Fibroblast of skin of back (primary cell): ENCODE data around the gene GJB3.
"Not testable (repeated sequence)": the region's sequence is repeated elsewhere in the genome, so short reads cannot be mapped to it uniquely, and the experiment has no call there.

Source experiments
- DNase-seq: peaks from one replicate; pipeline ENCODE4 v3.0.0-alpha.2; 2013

The GJB3 gene

GRCh38 chr1:34761176-34761761 lies 19.7 kb upstream of the GJB3 start:
- DNase-seq, result no peak

DNA sequence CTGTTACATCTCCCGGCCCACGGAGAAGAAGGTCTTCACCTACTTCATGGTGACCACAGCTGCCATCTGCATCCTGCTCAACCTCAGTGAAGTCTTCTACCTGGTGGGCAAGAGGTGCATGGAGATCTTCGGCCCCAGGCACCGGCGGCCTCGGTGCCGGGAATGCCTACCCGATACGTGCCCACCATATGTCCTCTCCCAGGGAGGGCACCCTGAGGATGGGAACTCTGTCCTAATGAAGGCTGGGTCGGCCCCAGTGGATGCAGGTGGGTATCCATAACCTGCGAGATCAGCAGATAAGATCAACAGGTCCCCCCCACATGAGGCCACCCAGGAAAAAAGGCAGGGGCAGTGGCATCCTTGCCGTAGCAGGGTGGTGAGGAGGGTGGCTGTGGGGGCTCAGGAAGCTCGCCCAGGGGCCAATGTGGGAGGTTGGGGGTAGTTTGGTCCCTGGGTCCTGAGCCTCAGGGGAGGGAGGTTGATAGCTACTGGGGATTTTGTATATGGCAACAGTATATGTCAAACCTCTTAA lies 19.2 kb upstream of the GJB3 start:
- DNase-seq, result no peak

- no peak for DNase-seq
These were observed 18.4 kb upstream of the GJB3 start for GRCh38 chr1:34762474-34763141.

- peak; percentile 39 for DNase-seq
These were observed 17.8 kb upstream of the GJB3 start for GRCh38 chr1:34763142-34763781.

DNA sequence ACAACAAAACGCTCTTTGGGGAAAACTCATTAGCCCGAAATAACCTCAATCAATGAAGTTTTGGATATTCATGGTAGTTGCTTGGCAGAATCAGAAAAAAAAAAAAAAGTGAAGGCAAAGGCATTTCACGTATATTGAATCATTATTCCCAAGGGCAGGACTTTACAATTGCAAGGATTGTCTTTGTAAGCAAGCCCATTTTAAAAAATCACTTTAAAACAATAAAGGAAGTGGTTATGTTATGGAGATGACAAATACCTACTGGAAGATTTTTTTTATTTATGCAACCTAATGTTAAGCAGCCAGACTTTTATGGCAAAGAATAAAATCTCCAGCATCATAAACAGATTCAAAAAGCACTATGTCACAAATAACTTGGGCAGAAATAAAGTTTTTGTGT lies 12.2 kb upstream of the GJB3 start:
- peak; percentile 43 for DNase-seq

GRCh38 chr1:34770891-34771504 lies 10.0 kb upstream of the GJB3 start:
- DNase-seq, result no peak

DNA sequence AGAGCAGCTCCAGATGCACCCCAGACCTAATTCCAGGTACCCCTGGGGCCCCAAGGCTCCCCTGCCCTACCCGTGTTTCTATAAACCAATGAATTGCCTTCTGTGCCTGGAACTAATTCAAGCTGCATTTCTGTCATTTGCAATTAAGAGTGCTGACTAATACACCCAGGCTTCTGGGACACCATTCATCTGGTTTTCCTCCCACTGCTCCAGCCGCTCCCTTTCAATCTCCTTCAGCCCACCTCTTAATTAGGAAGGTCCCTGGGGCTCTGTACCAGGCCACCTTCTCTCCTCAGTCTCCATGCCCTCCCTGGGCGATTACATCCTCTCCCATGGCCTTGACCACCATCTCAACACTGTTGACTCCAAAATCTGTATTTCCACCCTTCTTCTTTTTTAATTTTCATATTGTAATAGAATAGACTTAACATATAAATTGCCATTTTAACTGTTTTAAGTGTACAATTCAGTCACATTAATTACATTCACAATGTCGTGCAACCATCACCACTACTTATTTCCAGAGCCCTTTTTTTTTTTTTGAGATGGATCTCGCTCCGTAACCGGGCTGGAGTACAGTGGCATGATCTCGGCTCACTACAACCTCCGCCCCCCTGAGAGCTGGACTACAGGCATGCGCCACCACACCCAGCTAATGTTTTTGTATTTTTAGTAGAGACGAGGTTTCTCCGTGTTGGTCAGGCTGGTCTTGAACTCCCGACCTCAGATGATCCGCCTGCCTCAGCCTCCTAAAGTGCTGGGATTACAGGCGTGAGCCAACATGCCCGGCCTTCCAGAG lies 9.2 kb upstream of the GJB3 start:
- DNase-seq, result no peak

DNA sequence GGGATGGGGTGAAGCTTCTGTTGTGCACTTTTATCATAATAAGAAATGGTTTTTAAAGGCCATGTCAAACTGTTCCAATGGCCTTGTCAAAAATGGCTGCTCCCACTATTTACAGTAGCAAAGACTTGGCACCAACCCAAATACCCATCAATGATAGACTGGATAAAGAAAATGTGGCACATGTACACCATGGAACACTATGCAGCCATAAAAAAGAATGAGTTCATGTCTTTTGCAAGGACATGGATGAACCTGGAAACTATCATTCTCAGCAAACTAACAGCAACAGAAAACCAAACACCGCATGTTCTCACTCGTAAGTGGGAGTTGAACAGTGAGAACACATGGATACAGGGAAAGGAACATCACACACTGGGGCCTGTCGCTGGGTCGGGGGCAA lies 7.9 kb upstream of the GJB3 start:
- not testable (repeated sequence) for DNase-seq

- DNase-seq, result no peak
These were observed 6.1 kb upstream of the GJB3 start for GRCh38 chr1:34774957-34775356.

DNA sequence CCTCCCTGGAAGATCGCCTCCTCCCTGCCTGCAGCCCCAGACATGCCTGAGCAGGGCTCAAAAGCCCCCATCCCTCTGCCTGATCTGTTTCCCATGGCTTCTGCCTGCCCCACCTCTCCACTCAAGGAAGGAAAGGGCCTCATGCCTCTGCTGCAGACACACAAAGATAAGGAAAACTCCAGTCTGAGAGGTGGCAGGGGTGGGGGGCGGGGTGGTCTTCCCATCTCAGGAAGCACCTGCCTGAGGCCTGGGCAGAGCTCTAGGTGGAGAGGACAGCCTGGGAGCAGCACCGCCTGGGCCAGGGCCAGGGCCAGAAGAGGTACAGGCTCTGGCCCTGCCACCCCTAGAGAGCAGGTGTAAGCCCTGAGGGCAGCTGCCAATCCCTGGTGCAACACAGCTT lies 4.1 kb upstream of the GJB3 start:
- no peak for DNase-seq

DNA sequence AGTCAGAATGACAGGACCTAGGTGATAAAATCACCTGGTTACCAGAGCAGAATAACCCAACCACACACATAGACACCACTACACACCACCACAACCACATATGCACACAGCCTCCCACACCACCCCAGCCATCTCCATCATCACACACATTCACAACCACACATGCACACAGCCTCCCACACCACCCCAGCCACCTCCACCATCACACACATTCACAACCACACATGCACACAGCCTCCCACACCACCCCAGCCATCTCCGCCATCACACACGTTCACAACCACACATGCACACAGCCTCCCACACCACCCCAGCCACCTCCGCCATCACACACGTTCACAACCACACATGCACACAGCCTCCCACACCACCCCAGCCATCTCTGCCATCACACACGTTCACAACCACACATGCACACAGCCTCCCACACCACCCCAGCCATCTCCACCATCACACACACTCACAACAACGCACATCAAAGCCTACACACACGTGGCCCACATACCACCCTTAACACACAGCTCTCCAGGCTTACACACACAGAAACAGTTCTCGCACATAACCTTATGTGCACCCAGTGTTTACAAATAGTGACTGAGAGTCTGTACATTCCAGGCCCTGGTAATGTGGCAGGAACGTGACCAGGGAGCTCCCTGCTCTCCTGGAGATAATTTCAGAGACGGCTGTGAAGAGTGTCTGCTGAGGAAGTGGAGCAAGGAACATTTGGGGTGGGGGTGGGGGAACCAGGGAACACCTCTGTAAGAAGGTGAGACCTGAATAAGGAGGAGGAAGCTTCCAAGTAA lies 3.3 kb upstream of the GJB3 start:
- no peak for DNase-seq

- DNase-seq, result no peak
These were observed 2.6 kb upstream of the GJB3 start for GRCh38 chr1:34778381-34778780.

DNA sequence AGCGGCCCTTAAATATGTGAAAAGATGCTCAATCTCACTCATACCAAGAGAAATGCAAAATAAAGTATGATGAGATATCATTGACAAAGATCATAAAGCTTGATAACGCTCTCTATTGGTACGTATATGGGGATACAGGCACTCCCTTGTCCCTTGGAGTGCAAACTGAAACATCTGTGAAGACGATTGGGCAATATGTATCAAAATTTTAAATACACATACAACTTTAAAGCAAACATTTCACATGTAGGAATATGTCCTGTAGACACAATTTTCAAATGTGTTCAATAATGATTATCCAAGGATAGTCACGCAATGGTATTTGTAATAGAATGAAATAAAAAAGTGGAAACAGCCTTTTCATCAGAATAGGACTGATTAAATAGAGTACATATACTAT lies 2.0 kb upstream of the GJB3 start:
- no peak for DNase-seq

DNA sequence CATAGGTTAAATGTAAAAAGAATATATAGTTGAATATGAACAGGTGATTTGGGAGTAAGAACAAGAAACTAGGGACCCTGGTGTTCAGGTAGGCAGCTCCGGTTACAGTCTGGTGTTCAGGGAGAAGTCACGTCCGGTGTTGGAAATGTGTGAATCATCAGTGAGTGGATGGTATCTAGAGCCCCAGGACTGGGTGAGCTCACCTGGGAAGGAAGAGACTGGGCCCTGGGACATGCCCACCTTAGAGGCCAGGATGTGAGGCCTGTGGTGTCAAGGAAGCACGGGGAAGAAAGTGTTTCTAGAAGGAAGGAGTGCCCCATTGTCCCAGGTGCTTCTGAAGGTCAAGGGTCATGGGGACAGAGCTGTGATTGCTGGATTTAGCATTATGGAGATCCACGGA lies 1.5 kb upstream of the GJB3 start:
- DNase-seq, result no peak

GRCh38 chr1:34779962-34780361 lies 1.1 kb upstream of the GJB3 start:
- DNase-seq, result no peak

GRCh38 chr1:34780528-34780927 lies 486 bp upstream of the GJB3 start:
- no peak for DNase-seq

GRCh38 chr1:34781844-34782391 lies 904 bp downstream of the GJB3 start:
- DNase-seq, result no peak

- DNase-seq, result no peak
These were observed 3.8 kb downstream of the GJB3 start for GRCh38 chr1:34784751-34785221.

DNA sequence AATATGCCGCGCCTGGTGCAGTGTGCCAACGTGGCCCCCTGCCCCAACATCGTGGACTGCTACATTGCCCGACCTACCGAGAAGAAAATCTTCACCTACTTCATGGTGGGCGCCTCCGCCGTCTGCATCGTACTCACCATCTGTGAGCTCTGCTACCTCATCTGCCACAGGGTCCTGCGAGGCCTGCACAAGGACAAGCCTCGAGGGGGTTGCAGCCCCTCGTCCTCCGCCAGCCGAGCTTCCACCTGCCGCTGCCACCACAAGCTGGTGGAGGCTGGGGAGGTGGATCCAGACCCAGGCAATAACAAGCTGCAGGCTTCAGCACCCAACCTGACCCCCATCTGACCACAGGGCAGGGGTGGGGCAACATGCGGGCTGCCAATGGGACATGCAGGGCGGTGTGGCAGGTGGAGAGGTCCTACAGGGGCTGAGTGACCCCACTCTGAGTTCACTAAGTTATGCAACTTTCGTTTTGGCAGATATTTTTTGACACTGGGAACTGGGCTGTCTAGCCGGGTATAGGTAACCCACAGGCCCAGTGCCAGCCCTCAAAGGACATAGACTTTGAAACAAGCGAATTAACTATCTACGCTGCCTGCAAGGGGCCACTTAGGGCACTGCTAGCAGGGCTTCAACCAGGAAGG lies 4.3 kb downstream of the GJB3 start:
- no peak for DNase-seq

GRCh38 chr1:34785875-34786470 lies 5.0 kb downstream of the GJB3 start:
- DNase-seq, result no peak
